Spinal cord (tissue), 10 donors: Measurements from ENCODE around the gene ABCF3. TPM values are rescaled to one million over a fixed set of nuclear protein-coding genes. Genes with fewer than 3 reads are reported as not detected.

ENCODE experiments used
- DNase-seq, 6 donors: peaks; one replicate each; pipeline versions ENCODE4 v3.0.0 to v3.0.0-alpha.2; 2013 to 2015; ENCODE audit warnings: low spot score in 6 of 6, low read depth in 4 of 6
- H3K27ac ChIP-seq: one replicate; pipeline ENCODE4 v1.5.1; 2013; ENCODE audit warnings: low read depth, low read length, control low read depth
- H3K27me3 ChIP-seq: one replicate; pipeline ENCODE4 v1.6.1; 2013; ENCODE audit warnings: low read length; ENCODE audit not compliant: control insufficient read depth, insufficient read depth
- H3K36me3 ChIP-seq: one replicate; pipeline ENCODE4 v1.6.1; 2013; ENCODE audit warnings: low read length; ENCODE audit not compliant: control insufficient read depth, insufficient read depth
- H3K4me1 ChIP-seq: one replicate; pipeline ENCODE4 v1.6.1; 2013; ENCODE audit warnings: low read length; ENCODE audit not compliant: control insufficient read depth, insufficient read depth
- H3K4me3 ChIP-seq: one replicate; pipeline ENCODE4 v1.5.1; 2013; ENCODE audit warnings: low read depth, low read length, control low read depth
- H3K9me3 ChIP-seq: one replicate; pipeline ENCODE4 v1.6.1; 2013; ENCODE audit warnings: low read length; ENCODE audit not compliant: control insufficient read depth, insufficient read depth
- WGBS: methylation state at CpG from one replicate; pipeline ENCODE4 v1.1.5; 2013; ENCODE audit warnings: missing lambda C conversion rate; ENCODE audit not compliant: insufficient coverage; 5-methylcytosine and 5-hydroxymethylcytosine counted together
- polyA plus RNA-seq, 2 donors: library from polyadenylated mRNA; unstranded; fragments of 120-200 nt; gene quantifications; one replicate each; pipeline ENCODE4 v1.2.1, GENCODE V29; 2013; ENCODE audit not compliant: insufficient read length in 2 of 2
- total RNA-seq, 2 donors: library from RNA; depleted of rRNA in 1 of 2; stranded (reverse); fragments of 120-200 nt in 1 of 2; fragments of >200 nt in 1 of 2; gene quantifications; one replicate each; pipeline versions ENCODE4 v1.2.3 to v1.2.4, GENCODE V29; 2013 to 2014
- donor health status: healthy.

The ABCF3 gene
- total and polyA plus RNA-seq, 4 donors = 47.9 to 94.4 (median 63.9) TPM

DNA sequence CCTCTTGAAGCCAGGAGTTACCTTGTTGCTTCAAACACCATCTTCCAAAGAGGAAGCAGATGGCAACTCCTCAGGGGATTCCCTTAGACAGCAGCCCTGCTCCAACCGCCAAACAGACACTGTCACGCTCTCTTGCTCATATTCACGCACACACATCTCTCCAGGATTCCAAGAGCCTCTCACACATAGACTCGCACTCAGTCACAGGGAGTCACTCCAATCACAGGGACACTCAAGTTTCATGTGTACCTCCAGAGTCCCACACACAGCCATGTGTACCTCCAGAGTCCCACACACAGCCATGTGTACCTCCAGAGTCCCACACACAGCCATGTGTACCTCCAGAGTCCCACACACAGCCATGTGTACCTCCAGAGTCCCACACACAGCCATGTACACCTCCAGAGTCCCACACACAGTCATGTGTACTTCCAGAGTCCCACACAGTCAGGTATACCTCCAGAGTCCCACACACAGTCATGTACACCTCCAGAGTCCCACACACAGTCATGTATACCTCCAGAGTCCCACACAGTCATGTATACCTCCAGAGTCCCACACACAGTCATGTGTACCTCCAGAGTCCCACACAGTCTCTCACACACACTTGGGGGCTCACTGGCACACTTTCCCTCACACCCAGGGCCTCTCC, 49.5 kb downstream of the ABCF3 start:
- H3K36me3 ChIP-seq = peaks cover 24% of the 10 kb centered on the region
- peaks cover 14% of the 10 kb centered on the region for H3K27me3 ChIP-seq
- H3K27ac ChIP-seq = no peak overlapping the region
- H3K9me3 ChIP-seq = no peaks in the 10 kb centered on the region
- peak in 1 of 6 donors; percentile 56 for DNase-seq
- H3K4me1 ChIP-seq = peaks cover 20% of the 10 kb centered on the region
- 58% methylated on average over 4 of the region's 4 CpGs for WGBS
- H3K4me3 ChIP-seq = no peak overlapping the region

DNA sequence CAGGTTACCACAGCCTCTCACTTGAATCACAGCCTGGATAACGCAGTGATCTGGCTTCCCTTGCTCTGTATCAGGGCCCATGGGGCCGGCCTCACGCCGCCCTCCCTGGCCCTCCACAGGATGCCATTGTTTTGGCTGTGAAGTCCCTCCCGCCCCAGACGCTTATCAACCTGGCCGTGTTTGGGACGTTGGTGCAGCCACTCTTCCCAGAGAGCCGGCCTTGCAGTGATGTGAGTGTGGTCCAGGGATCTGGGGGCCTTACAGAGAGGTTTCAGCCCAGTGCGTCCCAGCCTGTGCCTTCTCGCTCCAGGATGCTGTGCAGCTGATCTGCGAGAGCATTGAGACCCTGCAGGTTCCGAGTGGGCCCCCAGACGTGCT, 50.0 kb downstream of the ABCF3 start:
- peaks cover 17% of the 10 kb centered on the region for H3K4me1 ChIP-seq
- peaks cover 26% of the 10 kb centered on the region for H3K36me3 ChIP-seq
- H3K9me3 ChIP-seq = no peaks in the 10 kb centered on the region
- H3K27ac ChIP-seq = no peak overlapping the region
- peaks cover 11% of the 10 kb centered on the region for H3K27me3 ChIP-seq
- DNase-seq = no peak
- 45% methylated on average over 14 of the region's 14 CpGs for WGBS
- no peak overlapping the region for H3K4me3 ChIP-seq

DNA sequence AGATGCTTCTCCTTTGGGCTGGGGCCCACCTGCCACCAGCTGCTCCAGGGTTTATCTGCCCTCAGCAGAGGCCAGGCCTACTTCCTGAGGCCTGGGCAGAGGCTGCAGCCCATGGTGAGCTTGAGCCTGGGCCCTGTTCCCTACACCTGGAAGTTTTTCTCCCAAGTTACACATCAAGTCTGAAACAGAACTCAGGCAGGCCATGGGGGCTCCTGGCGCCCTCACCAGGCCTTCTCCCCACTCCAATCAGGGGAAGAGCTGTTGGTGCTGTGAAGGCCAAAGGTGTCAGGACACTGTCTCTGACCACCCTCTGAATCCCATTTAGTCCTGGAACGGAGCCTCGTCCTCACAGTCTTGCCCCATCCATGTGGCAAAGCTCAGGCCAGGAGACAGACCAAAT, 50.6 kb downstream of the ABCF3 start:
- H3K27ac ChIP-seq = no peak overlapping the region
- peaks cover 32% of the 10 kb centered on the region for H3K36me3 ChIP-seq
- H3K27me3 ChIP-seq = peaks cover 5% of the 10 kb centered on the region
- no peak for DNase-seq
- 94% methylated on average over 2 of the region's 3 CpGs for WGBS
- H3K4me1 ChIP-seq = peaks cover 11% of the 10 kb centered on the region
- H3K9me3 ChIP-seq = no peaks in the 10 kb centered on the region
- H3K4me3 ChIP-seq = no peak overlapping the region

DNA sequence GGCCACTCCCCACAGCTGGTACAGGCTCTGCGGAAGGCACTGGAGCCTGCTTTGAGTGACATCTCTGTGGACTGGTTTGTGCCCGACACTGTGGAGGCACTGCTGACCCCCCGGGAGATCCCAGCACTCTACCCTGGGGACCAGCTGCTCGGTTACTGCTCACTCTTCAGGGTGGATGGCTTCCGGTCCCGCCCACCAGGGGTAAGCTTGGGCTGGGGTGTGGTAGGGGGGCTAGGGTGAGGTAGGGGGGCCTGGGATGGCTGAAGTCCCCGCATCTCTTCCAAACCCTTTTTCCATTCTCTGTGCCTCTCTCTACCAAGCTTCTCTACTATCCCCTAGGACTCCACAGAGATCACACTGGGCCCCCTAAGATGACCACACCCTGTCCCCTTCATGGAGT, 51.2 kb downstream of the ABCF3 start:
- Histone ChIP-seq H3K9me3 (no peaks in the 10 kb centered on the region), H3K27me3 (no peaks in the 10 kb centered on the region), H3K27ac (no peak overlapping the region), H3K4me1 (peaks cover 9% of the 10 kb centered on the region), H3K4me3 (no peak overlapping the region), H3K36me3 (peaks cover 37% of the 10 kb centered on the region)
- no peak for DNase-seq
- WGBS = 69% methylated on average over 5 of the region's 7 CpGs

DNA sequence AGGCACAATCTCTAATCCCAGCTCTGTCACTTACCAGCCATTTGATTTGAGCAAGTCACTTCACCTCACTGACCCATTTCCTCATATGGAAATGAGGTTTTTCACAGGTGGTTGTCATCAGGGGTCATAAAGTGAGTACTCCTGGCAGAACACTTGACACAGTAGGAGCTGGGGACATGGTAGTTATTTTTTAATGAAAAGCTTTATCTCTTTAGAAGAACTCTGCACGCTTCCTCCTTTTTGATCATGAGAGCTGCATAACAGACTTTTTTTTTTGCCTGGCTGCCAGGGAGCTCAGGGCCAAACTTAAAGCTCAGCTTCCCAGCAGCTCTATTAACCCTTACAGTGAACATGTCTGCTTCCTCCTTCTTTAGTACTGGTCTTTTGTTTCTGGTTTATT, 51.8 kb downstream of the ABCF3 start:
- Histone ChIP-seq H3K4me3 (no peak overlapping the region), H3K27ac (no peak overlapping the region), H3K4me1 (peaks cover 9% of the 10 kb centered on the region), H3K36me3 (peaks cover 43% of the 10 kb centered on the region), H3K27me3 (no peaks in the 10 kb centered on the region), H3K9me3 (no peaks in the 10 kb centered on the region)
- 0% methylated on average over 1 of the region's 1 CpG for WGBS
- no peak for DNase-seq

DNA sequence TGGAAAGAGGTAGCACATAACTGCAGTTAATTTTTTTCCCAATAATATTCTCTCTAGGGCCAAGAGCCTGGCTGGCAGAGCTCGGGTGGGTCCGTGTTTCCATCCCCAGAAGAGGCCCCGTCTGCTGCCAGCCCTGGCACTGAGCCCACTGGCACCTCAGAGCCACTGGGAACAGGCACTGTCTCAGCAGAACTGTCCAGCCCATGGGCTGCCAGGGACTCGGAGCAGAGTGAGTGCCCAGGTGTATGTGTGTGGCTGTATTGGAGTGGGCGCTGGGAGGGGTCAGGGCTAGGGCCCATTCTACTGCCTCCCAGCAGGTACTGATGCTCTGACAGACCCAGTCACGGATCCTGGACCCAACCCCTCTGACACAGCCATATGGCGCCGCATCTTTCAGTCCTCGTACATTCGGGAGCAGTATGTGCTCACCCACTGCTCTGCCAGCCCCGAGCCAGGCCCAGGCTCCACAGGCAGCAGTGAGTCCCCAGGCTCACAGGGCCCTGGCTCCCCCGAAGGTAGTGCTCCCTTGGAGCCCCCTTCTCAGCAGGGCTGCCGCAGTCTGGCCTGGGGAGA, 52.3 kb downstream of the ABCF3 start:
- Histone ChIP-seq H3K4me1 (peaks cover 9% of the 10 kb centered on the region), H3K27ac (no peak overlapping the region), H3K36me3 (peaks cover 42% of the 10 kb centered on the region), H3K4me3 (no peak overlapping the region), H3K27me3 (no peaks in the 10 kb centered on the region), H3K9me3 (no peaks in the 10 kb centered on the region)
- WGBS = 53% methylated on average over 13 of the region's 13 CpGs
- DNase-seq = no peak

DNA sequence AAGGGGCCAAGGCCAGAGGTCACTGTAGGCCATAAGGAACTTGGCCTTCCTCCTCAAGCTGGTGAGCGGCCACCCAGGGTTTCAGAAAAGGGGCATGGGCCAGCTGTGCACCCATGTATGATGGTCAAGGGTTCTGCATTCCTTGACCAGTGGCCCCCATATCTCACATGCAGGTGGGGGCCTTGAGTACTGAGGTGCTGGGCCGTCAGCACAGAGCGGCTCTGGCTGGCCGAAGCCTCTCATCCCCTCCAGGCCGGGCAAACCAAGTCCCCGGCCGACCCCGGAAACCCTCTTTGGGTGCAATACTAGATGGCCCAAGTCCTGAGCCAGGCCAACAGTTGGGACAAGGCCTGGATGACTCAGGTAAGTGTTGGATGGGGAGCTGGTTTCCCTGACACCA, 53.2 kb downstream of the ABCF3 start:
- WGBS = 87% methylated on average over 6 of the region's 8 CpGs

DNA sequence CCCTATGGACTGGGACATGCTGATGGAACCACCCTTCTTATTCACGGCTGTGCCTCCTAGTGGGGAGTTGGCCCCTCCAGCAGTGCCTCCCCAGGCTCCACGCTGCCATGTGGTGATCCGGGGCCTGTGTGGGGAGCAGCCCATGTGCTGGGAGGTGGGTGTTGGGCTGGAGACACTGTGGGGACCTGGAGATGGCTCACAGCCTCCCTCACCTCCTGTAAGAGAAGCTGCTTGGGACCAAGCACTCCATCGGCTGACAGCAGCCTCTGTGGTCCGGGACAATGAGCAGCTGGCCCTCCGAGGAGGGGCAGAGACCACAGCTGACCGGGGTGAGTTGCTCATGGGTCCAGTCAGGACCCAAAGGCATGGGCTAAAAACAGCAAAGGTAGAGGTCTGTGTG, 53.7 kb downstream of the ABCF3 start:
- Histone ChIP-seq H3K9me3 (no peaks in the 10 kb centered on the region), H3K27ac (no peak overlapping the region), H3K4me3 (no peak overlapping the region), H3K4me1 (peaks cover 6% of the 10 kb centered on the region), H3K27me3 (no peaks in the 10 kb centered on the region), H3K36me3 (peaks cover 51% of the 10 kb centered on the region)
- no peak for DNase-seq
- WGBS = 68% methylated on average over 4 of the region's 7 CpGs

More for the DNA sequence above, 53.2 kb downstream of the ABCF3 start:
- Histone ChIP-seq H3K9me3 (no peaks in the 10 kb centered on the region), H3K4me3 (no peak overlapping the region), H3K27ac (no peak overlapping the region), H3K27me3 (no peaks in the 10 kb centered on the region), H3K36me3 (peaks cover 47% of the 10 kb centered on the region), H3K4me1 (peaks cover 7% of the 10 kb centered on the region)
- DNase-seq = no peak

DNA sequence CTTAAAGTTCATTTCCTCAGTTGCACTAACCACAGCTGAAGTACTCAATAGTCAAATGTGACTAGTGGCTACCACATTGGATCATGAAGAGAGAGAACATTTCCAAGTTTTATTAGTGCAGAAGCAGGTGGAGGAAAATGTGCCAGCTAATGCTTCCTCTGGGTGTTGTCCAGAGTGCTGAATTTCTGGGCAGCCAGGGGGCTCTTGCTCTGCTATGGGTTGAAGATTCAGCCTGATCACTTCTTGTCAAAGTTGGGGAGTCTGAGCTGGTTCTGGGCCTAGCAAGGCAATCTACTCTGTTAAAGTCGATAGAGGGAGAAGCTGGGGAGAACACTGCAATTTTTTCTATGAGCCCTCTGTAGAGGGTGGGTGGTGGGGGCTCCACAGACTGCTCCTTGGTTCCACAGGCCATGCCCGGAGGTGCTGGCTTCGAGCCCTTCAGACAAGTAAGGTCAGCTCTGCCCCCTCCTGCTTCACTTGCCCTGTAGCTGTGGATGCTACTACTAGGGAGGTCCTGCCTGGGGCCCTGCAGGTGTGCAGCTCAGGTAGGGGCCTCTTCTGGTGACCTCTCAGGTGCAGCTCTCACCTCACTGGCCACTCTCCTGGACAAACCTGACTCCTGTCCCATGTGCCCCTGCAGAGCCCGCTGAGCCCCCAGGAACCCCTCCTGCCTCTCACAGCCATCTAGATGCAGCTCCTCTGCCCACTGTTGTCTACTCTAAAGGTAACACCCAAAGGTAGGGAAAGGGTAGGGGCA, 54.6 kb downstream of the ABCF3 start:
- WGBS = 67% methylated on average over 2 of the region's 4 CpGs
- H3K27me3 ChIP-seq = no peaks in the 10 kb centered on the region
- no peak for DNase-seq

DNA sequence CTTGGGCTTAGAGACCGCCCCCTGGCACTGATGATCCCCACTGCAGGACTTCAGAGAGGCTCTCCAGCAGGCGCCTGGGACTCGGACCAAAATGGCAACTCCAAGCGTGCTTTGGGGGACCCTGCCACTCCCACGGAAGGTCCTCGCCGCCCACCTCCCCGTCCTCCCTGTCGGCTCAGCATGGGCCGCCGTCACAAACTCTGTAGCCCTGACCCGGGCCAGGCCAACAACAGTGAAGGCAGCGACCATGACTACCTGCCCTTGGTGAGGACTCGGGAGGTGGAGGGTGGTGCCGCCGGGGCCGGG, 55.1 kb downstream of the ABCF3 start:
- WGBS = 21% methylated on average over 17 of the region's 17 CpGs
- Histone ChIP-seq H3K36me3 (peaks cover 57% of the 10 kb centered on the region), H3K4me3 (no peak overlapping the region), H3K4me1 (peaks cover 6% of the 10 kb centered on the region), H3K9me3 (no peaks in the 10 kb centered on the region), H3K27ac (no peak overlapping the region), H3K27me3 (no peaks in the 10 kb centered on the region)
- no peak for DNase-seq

More for the DNA sequence above, 54.6 kb downstream of the ABCF3 start:
- Histone ChIP-seq H3K9me3 (no peaks in the 10 kb centered on the region), H3K36me3 (peaks cover 59% of the 10 kb centered on the region), H3K4me1 (peaks cover 6% of the 10 kb centered on the region), H3K4me3 (no peak overlapping the region), H3K27ac (no peak overlapping the region)
